Natural killer cell (primary cell): ENCODE measurements around the gene PLCB3. TPM values are rescaled to one million over a fixed set of nuclear protein-coding genes. Genes with fewer than 3 reads are reported as not detected.
A peak's percentile ranks its signal among the peaks of the same experiment; 100 is the strongest.

Experiments
- ATAC-seq, 3 donors: fragments of 150-1000 bp in 2 of 3; fragments of 200-7000 bp in 1 of 3; cut with Tn5 transposase; 1 replicate in 1 of 3; 2 replicates in 2 of 3; pipeline ENCODE4 v1.10.0; 2021; ENCODE audit warnings: mild to moderate bottlenecking in 2 of 3, moderate library complexity in 2 of 3
- DNase-seq, 2 donors: peaks; one replicate each; pipeline versions ENCODE4 v3.0.0 to v3.0.0-alpha.2; 2013 to 2021; ENCODE audit warnings: mixed read lengths in 1 of 2
- H3K27ac ChIP-seq: one replicate; pipeline ENCODE4 v1.5.1; 2013; ENCODE audit warnings: mild to moderate bottlenecking, low read length
- H3K27me3 ChIP-seq: one replicate; pipeline ENCODE4 v1.6.1; 2013; ENCODE audit warnings: low read length; ENCODE audit not compliant: control insufficient read depth, insufficient read depth
- H3K36me3 ChIP-seq: one replicate; pipeline ENCODE4 v1.6.1; 2013; ENCODE audit warnings: low read length; ENCODE audit not compliant: control insufficient read depth, insufficient read depth
- H3K4me1 ChIP-seq: one replicate; pipeline ENCODE4 v1.6.1; 2013; ENCODE audit warnings: low read length; ENCODE audit not compliant: control insufficient read depth, insufficient read depth
- H3K4me3 ChIP-seq: one replicate; pipeline ENCODE4 v1.5.1; 2013; ENCODE audit warnings: low read length
- H3K9me3 ChIP-seq: one replicate; pipeline ENCODE4 v1.6.1; 2013; ENCODE audit warnings: low read length; ENCODE audit not compliant: control insufficient read depth, insufficient read depth
- H3K27ac Mint-ChIP-seq, 2 donors: one replicate each; pipeline ENCODE4 v1.8.0; 2022; ENCODE audit warnings: mild to moderate bottlenecking in 2 of 2, mixed read lengths in 2 of 2, moderate library complexity in 1 of 2
- H3K27me3 Mint-ChIP-seq, 2 donors: one replicate each; pipeline ENCODE4 v1.8.0; 2022; ENCODE audit warnings: low read depth in 2 of 2, mixed read lengths in 2 of 2
- H3K36me3 Mint-ChIP-seq: one replicate; pipeline ENCODE4 v1.8.0; 2022; ENCODE audit warnings: mixed read lengths
- H3K4me1 Mint-ChIP-seq, 2 donors: one replicate each; pipeline ENCODE4 v1.8.0; 2022; ENCODE audit warnings: mixed read lengths in 2 of 2
- H3K4me3 Mint-ChIP-seq: one replicate; pipeline ENCODE4 v1.8.0; 2022; ENCODE audit warnings: mild to moderate bottlenecking, moderate library complexity, mixed read lengths
- H3K9me3 Mint-ChIP-seq, 2 donors: one replicate each; pipeline ENCODE4 v1.8.0; 2022; ENCODE audit warnings: mixed read lengths in 2 of 2
- WGBS: methylation state at CpG from one replicate; pipeline ENCODE4 v1.1.7; 2013; ENCODE audit warnings: missing lambda C conversion rate; ENCODE audit not compliant: insufficient coverage; 5-methylcytosine and 5-hydroxymethylcytosine counted together
- intact Hi-C: fragments of 100-400 bp; cut with micrococcal nuclease; formaldehyde crosslinking; loops from one replicate; pipeline ENCODE4 v1.14.2; 2022
- total RNA-seq, 4 donors: library from RNA; stranded (reverse); fragments of 120-200 nt in 1 of 4; gene quantifications; one replicate each; pipeline versions ENCODE4 v1.2.3 to v1.2.4, GENCODE V29; 2013 to 2022
- TF ChIP-seq, protein P1 (sequence below): fragments of 200-600 bp; IDR thresholded peaks from one replicate; pipeline ENCODE4 v1.8.0; 2022; ENCODE audit warnings: antibody characterized with exemption

PLCB3 gene
- total RNA-seq, 3 donors from 2014 or later (not counting 1 experiment from before 2014, with no cell fraction given) = 5.4 to 7.6 (median 5.5) TPM

DNA sequence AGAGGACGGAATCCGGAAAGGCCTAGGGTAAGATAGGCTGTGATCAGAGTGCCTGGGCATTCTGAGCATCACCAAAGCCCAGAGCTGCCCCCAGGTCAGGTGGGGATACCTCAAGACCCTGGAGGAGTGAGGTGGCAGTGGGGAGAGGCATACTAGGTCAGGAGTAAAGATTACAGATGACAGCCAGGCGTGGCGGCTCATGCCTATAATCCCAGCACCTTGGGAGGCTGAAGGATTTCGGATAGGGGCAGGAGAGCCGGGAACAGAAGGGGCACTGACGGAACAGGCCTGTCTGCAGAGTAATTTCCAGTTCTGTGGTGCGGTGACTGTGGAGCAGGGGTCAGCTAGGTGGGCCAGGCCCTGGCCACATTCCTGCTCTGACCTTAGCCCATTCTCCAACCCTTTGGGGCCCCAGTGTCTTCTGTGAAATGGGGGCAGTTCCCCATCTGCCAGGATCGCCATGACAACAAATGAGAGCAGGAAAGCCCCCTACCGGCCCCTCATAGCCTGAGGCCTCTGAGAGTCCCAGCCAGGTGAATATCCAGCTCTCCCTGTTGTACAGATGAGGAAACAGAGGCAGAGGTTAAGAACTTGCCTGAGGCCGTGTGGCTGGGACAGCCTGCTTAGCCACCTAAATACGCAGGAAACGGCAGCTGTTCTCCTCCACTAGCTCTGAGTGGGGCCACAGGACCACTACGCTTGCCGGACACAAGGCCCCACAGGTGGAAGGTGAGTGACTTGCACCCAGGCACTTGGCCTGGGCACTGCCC, 23.9 kb downstream of the PLCB3 start:
- 97% methylated on average over 15 of the region's 15 CpGs for WGBS
- peaks cover 10 to 15% of the 10 kb centered on the region in 2 donors for H3K4me1 Mint-ChIP-seq
- TF ChIP-seq, protein P1, sequence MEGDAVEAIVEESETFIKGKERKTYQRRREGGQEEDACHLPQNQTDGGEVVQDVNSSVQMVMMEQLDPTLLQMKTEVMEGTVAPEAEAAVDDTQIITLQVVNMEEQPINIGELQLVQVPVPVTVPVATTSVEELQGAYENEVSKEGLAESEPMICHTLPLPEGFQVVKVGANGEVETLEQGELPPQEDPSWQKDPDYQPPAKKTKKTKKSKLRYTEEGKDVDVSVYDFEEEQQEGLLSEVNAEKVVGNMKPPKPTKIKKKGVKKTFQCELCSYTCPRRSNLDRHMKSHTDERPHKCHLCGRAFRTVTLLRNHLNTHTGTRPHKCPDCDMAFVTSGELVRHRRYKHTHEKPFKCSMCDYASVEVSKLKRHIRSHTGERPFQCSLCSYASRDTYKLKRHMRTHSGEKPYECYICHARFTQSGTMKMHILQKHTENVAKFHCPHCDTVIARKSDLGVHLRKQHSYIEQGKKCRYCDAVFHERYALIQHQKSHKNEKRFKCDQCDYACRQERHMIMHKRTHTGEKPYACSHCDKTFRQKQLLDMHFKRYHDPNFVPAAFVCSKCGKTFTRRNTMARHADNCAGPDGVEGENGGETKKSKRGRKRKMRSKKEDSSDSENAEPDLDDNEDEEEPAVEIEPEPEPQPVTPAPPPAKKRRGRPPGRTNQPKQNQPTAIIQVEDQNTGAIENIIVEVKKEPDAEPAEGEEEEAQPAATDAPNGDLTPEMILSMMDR = no peak
- peaks cover 14% of the 10 kb centered on the region for H3K36me3 ChIP-seq
- H3K4me3 ChIP-seq = no peak overlapping the region
- no peak overlapping the region for H3K27ac ChIP-seq
- no peaks in the 10 kb centered on the region for H3K27me3 Mint-ChIP-seq
- no peaks in the 10 kb centered on the region for H3K9me3 Mint-ChIP-seq
- ATAC-seq (no peak), DNase-seq (no peak)
- no peaks in the 10 kb centered on the region for H3K9me3 ChIP-seq
- H3K4me1 ChIP-seq = peaks cover 21% of the 10 kb centered on the region
- no peaks in the 10 kb centered on the region for H3K27me3 ChIP-seq
- intact Hi-C loops = no loop called here
- H3K4me3 Mint-ChIP-seq = no peak overlapping the region
- H3K36me3 Mint-ChIP-seq = no peaks in the 10 kb centered on the region
- H3K27ac Mint-ChIP-seq = peak overlapping the region in 1 of 2 donors; percentile 58

DNA sequence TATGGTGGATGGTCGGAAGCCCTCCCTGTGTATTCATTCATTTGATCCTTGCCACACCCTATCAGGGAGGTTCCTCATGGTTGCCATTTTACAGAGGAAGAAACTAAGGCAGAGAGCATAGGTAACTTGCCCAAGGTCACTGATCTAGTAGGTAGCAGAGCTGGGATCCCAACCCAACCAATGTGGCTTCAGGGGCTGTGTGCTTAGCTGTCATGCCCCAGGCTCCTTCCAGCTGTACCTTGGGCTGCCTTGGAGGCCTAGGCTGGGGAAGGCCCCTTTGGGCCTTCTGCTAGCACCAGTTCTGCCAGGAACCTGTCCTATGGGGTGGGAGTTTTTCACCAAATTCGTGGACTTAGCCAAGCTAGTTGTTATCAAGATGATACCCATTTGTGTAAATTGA, 24.5 kb downstream of the PLCB3 start:
- Histone ChIP-seq H3K36me3 (peaks cover 14% of the 10 kb centered on the region), H3K4me1 (peaks cover 15% of the 10 kb centered on the region), H3K27ac (no peak overlapping the region), H3K4me3 (no peak overlapping the region), H3K27me3 (no peaks in the 10 kb centered on the region), H3K9me3 (no peaks in the 10 kb centered on the region)
- Mint-ChIP-seq H3K9me3 (no peaks in the 10 kb centered on the region), H3K4me1 (peaks cover 6 to 10% of the 10 kb centered on the region in 2 donors), H3K27ac (no peak overlapping the region), H3K36me3 (no peaks in the 10 kb centered on the region), H3K27me3 (no peaks in the 10 kb centered on the region), H3K4me3 (no peak overlapping the region)
- ATAC-seq = no peak
- WGBS = 100% methylated on average over 1 of the region's 2 CpGs
- intact Hi-C loops = no loop called here
- no peak for DNase-seq
- TF ChIP-seq, protein P1 = no peak

DNA sequence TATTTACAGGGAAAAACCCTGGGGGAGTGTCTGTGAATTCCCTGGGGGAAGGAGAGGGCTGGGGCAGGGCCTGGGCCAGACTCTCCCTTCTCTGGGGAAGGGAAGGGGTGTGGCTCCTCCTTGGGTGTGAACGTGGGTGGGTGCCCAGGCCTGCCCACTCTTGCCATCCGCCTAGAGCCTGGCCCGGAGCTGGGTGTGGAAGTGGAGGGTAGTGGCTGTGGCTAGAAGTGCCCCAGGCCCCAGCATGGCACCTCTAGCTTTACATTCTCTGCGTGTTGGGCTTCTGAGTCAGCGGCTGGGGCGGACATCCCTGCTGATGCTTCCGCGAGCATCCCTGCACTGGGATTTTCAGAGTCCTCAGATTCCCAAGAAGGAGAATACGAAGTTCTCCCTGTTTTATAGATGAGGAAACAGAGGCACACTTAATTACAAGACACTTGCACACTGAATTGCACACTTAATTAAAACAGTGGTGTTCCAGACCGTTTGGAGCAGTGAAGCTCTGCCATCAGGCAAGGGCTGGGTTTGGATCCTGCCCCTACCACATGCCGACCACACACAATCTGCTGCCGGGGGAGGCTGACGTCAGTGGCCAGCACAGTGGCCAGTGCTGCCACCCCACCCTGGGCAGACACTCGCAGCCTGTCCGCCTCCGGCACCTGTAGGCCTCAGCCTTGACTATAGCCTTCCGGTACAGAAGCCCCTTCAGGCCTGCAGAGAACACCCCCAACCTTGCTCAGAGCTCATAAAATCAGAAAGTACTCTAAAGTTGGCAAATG, 25.5 kb downstream of the PLCB3 start:
- Mint-ChIP-seq H3K9me3 (no peaks in the 10 kb centered on the region), H3K4me1 (peaks cover 2 to 8% of the 10 kb centered on the region in 2 donors), H3K36me3 (no peaks in the 10 kb centered on the region), H3K4me3 (no peak overlapping the region), H3K27ac (no peak overlapping the region), H3K27me3 (no peaks in the 10 kb centered on the region)
- ATAC-seq (no peak), DNase-seq (no peak)
- no peaks in the 10 kb centered on the region for H3K27me3 ChIP-seq
- H3K9me3 ChIP-seq = no peaks in the 10 kb centered on the region
- H3K4me3 ChIP-seq = no peak overlapping the region
- TF ChIP-seq, protein P1 = no peak
- H3K27ac ChIP-seq = no peak overlapping the region
- intact Hi-C loops = no loop called here
- H3K36me3 ChIP-seq = peaks cover 14% of the 10 kb centered on the region
- H3K4me1 ChIP-seq = peaks cover 6% of the 10 kb centered on the region
- 93% methylated on average over 17 of the region's 17 CpGs for WGBS
